ENCODE data around the gene RNF181. TPM values are rescaled to one million over a fixed set of nuclear protein-coding genes. Genes with fewer than 3 reads are reported as not detected.

RNF181 gene
- total RNA-seq, 1 experiment from 2014 or later = 96.7 TPM

- BruUV-seq (replicated peaks) = no TSS peak
- H3K4me1 ChIP-seq (replicated peaks; ENCODE audit: insufficient read depth) = peaks cover 31% of the 10 kb centered on the region
- POLR2A ChIA-PET (ENCODE audit: unreplicated experiment) = no interaction called here
Observed at GRCh38 chr2:85589181-85589580, 6.4 kb upstream of the RNF181 start.

GRCh38 chr2:85589982-85590791 is 5.4 kb upstream of the RNF181 start:
- Histone ChIP-seq H3F3A (ENCODE audit: insufficient read depth, low read depth) (peaks cover 23% of the 10 kb centered on the region), H4K20me1 (ENCODE audit: insufficient read depth) (no peaks in the 10 kb centered on the region), H3K79me2 (ENCODE audit: low read depth) (peaks cover 8% of the 10 kb centered on the region; the same call in 1 of the 2 replicates), H3K27me3 (ENCODE audit: insufficient read depth, low read depth) (no peaks in the 10 kb centered on the region), H3K36me3 (ENCODE audit: low read depth) (no peaks in the 10 kb centered on the region), H3K27ac (no peak overlapping the region), H3K4me3 (no peak overlapping the region), H3K9me2 (ENCODE audit: insufficient read depth) (no peaks in the 10 kb centered on the region), H3K4me2 (no peak overlapping the region), H3K4me1 (replicated peaks; ENCODE audit: insufficient read depth) (peaks cover 28% of the 10 kb centered on the region), H3K9me3 (ENCODE audit: insufficient read depth, low read depth) (no peaks in the 10 kb centered on the region), H2AFZ (no peak overlapping the region)
- intact Hi-C loops (cut with micrococcal nuclease; ENCODE audit: unreplicated experiment) = no loop called here
- ChIA-PET POLR2A (ENCODE audit: unreplicated experiment) (no interaction called here), CTCF (no interaction called here)
- BruUV-seq (replicated peaks) = no TSS peak
- TF ChIP-seq CTCF (conservative IDR thresholded peaks at IDR 0.05) (no peak), EZH2 (IDR thresholded peaks at IDR 0.05; ENCODE audit: low read depth) (no peak)
- no peak for DNase-seq

More at GRCh38 chr2:85589181-85589580, 6.4 kb upstream of the RNF181 start:
- TF ChIP-seq EZH2 (IDR thresholded peaks at IDR 0.05; ENCODE audit: low read depth) (no peak), CTCF (conservative IDR thresholded peaks at IDR 0.05) (no peak)
- H4K20me1 ChIP-seq (ENCODE audit: insufficient read depth) = no peaks in the 10 kb centered on the region
- H3K79me2 ChIP-seq (ENCODE audit: low read depth) = peaks cover under 1% of the 10 kb centered on the region; the same call in 1 of the 2 replicates
- no peak overlapping the region for H2AFZ ChIP-seq
- CTCF ChIA-PET = no interaction called here
- no peak overlapping the region for H3K4me3 ChIP-seq
- no peaks in the 10 kb centered on the region for H3K36me3 ChIP-seq (ENCODE audit: low read depth)
- H3K9me2 ChIP-seq (ENCODE audit: insufficient read depth) = no peaks in the 10 kb centered on the region
- no peaks in the 10 kb centered on the region for H3K9me3 ChIP-seq (ENCODE audit: insufficient read depth, low read depth)
- no peaks in the 10 kb centered on the region for H3K27me3 ChIP-seq (ENCODE audit: insufficient read depth, low read depth)
- no peak overlapping the region for H3K4me2 ChIP-seq
- H3K27ac ChIP-seq = no peak overlapping the region
- intact Hi-C loops (cut with micrococcal nuclease; ENCODE audit: unreplicated experiment) = no loop called here
- DNase-seq = no peak
- peaks cover 18% of the 10 kb centered on the region for H3F3A ChIP-seq (ENCODE audit: insufficient read depth, low read depth)

- Histone ChIP-seq H3K9me3 (ENCODE audit: insufficient read depth, low read depth) (no peaks in the 10 kb centered on the region), H3K27ac (no peak overlapping the region), H4K20me1 (ENCODE audit: insufficient read depth) (no peaks in the 10 kb centered on the region), H3K4me1 (replicated peaks; ENCODE audit: insufficient read depth) (peaks cover 21% of the 10 kb centered on the region), H3F3A (ENCODE audit: insufficient read depth, low read depth) (peaks cover 15% of the 10 kb centered on the region), H3K4me3 (no peak overlapping the region), H3K9me2 (ENCODE audit: insufficient read depth) (no peaks in the 10 kb centered on the region), H3K27me3 (ENCODE audit: insufficient read depth, low read depth) (no peaks in the 10 kb centered on the region), H2AFZ (no peak overlapping the region), H3K79me2 (ENCODE audit: low read depth) (peaks cover 11% of the 10 kb centered on the region), H3K4me2 (no peak overlapping the region), H3K36me3 (ENCODE audit: low read depth) (no peaks in the 10 kb centered on the region)
- BruUV-seq (replicated peaks) = no TSS peak
- intact Hi-C loops (cut with micrococcal nuclease; ENCODE audit: unreplicated experiment) = no loop called here
- ChIA-PET CTCF (no interaction called here), POLR2A (ENCODE audit: unreplicated experiment) (no interaction called here)
- DNase-seq = no peak
- TF ChIP-seq EZH2 (IDR thresholded peaks at IDR 0.05; ENCODE audit: low read depth) (no peak), CTCF (conservative IDR thresholded peaks at IDR 0.05) (no peak)
Observed at GRCh38 chr2:85590950-85591349, 4.6 kb upstream of the RNF181 start.
